GM19035 (cell line): Measurements from ENCODE around the gene ZSWIM7.

Experiments
- ATAC-seq: cut with Tn5 transposase; IDR thresholded peaks from one replicate; pipeline ENCODE4 v1.9.1; 2021; ENCODE audit not compliant: unreplicated experiment

ZSWIM7 gene

GRCh38 chr17:15999141-15999973 is at the start of gene ZSWIM7, which contains the start of gene TTC19:
ZSWIM7 (minus strand) TSS chr17:15999704; CDS start chr17:15999594, 110 bp downstream.
TTC19 (plus strand) TSS chr17:15999824; CDS start chr17:15999849, 25 bp downstream.
- peak; percentile 92 for ATAC-seq

- no peak for ATAC-seq
These were observed 49.4 kb upstream of the ZSWIM7 start for GRCh38 chr17:16048811-16049449.

- ATAC-seq, result no peak
These were observed 47.5 kb upstream of the ZSWIM7 start for GRCh38 chr17:16046966-16047365.

DNA sequence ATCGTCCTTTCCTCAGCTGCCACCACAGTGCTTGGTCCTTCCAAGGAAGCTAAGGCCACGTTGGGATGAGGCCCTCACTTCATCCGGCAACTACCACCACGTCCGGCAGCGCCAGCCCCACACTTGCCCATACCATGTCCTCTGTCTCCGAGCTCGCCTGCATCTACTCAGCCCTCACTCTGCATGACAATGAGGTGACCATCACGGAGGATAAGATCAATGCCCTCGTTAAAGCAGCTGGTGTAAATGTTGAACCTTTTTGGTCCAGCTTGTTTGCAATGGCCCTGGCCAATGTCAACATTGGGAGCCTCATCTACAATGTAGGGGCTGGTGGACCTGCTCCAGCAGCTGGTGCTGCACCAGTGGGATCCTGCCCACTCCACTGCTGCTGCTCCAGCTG is 45.0 kb upstream of the ZSWIM7 start:
- ATAC-seq, result no peak

- no peak for ATAC-seq
These were observed 41.3 kb upstream of the ZSWIM7 start for GRCh38 chr17:16040710-16041251.

DNA sequence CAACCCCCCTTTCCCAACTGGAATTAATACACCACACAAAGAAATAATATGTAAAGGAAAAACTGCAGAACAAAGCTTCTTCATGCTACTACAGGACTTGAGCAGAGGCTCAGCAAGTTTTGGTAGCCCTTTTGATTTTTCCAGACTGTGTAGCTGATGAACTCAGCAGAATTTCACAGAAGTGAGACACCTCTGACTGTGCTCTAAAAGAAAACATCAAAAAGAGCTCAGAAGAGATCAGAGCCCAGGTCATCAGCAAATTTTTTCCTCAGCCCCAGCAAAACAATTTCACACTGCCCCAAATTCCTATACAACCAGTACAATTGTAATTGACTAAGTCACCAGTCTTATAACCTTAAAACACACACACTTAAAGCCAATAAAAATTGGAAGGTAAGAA is 38.1 kb upstream of the ZSWIM7 start:
- no peak for ATAC-seq

DNA sequence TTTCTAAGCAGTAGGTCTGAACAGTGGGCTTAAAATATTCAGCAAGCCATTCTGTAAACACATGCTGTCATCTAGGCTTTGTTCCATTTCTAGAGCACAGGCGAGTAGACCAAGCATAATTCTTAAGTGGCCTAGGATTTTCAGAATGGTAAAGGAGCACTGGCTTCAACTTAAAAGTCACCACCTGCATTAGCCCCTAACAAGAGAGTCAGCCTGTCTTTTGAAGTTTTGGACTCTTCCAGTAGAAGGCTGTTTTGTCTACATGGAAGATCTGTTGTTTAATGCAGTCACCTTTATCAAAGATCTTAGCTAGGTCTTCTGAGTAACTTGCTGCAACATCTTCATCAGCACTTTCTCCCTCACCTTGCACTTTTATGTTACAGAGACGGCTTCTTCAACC is 36.8 kb upstream of the ZSWIM7 start:
- no peak for ATAC-seq

- no peak for ATAC-seq
These were observed 34.3 kb upstream of the ZSWIM7 start for GRCh38 chr17:16033729-16034349.

DNA sequence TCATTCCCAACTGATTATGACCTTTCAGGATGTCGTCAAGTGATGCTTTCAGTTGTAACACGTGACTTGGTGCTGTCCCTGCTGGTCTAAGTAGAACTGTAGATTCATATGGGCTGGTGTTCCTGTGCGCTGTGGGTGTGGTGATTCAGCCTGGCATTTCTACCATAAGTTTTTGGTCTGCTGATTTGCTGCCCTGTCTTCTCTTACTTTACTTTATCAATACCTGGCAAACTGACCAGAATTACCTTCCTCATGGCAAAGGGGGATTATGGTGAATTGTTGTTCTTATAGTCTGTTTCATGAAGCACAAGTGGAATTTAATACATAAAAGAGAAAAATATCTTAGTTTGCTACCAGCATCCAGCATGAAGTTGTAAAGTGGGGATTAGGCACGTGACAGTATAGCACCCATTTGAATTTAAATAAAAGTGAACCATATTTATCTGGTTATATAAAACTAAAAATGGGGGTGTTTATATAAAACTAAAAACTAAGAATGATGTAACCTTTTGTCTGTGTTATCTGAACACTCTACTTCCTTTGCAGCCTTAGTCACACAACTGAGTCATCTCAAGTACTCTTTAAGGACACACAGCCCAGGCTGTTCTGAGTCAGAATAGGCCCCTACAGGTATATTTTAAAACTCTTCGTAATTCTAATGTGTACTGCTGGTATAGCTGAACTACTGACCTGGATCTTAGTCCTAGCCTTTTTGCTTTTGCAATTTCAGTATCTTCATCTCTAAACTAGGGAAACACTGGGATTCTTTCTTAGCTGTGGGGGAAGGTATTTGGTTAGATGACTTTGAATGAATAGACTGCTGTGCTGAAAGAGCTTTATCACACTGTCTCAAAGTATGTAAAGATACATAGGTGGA is 28.4 kb upstream of the ZSWIM7 start:
- peak; percentile 78 for ATAC-seq

DNA sequence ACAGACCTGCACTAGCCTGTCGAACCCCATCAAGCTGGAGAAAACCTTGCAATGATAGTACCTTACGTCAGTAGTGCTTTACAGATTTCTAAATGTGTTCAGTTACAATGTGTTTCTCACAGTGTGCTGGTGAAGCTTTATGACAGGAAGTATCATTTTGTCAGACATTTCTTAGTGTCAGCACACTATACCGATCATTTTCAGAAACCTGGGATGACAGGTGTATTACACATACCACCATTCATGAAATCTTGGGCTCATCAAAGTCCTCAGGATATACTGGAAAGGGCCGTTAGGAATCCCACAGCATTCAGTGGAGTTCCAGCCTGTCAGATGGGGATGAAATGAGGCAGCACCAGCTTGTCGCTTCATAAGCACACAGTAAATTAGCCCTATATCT is 27.4 kb upstream of the ZSWIM7 start:
- ATAC-seq, result no peak

GRCh38 chr17:16025202-16025601 is 25.7 kb upstream of the ZSWIM7 start:
- no peak for ATAC-seq

DNA sequence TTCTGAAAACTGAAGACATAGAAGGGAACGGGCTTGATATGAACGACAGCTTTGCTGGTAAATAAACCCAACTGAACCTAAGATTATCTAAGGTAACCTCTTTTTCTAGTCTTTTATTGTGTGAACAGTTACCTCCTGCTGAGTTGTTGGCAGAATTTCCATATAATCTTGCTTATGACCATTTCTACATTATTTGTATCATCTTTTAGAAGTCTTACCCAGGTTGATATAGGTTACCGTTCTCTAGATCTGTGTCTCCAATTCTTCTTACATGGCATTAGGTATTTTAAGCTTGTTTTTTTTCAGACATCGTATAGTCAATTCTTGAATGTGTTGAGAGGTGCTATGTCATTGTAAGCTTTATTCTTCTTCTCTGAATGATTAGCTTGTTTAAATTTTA is 24.4 kb upstream of the ZSWIM7 start:
- no peak for ATAC-seq

DNA sequence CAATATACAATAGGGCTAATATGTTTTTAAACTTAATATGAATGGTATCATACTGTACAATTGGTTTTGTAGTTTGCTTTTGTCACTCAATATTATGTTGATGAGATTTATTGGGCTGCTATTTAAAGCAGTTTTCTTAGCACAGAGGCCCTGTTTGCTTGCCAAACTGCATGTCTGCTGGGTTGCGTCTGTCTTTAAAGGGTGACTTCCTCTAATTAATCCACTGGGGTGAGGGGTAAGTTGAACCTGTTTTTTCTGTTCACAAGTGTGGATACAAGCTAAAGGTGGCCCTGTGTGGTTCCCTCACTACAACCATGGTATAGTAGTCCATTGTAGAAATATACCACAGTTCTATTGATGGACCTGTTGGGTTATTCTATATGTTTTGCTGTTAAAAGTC is 19.8 kb upstream of the ZSWIM7 start:
- no peak for ATAC-seq

GRCh38 chr17:16013943-16014407 is 14.5 kb upstream of the ZSWIM7 start:
- ATAC-seq, result no peak

GRCh38 chr17:16007439-16007838 is 7.9 kb upstream of the ZSWIM7 start:
- ATAC-seq, result no peak

GRCh38 chr17:16005636-16006035 is 6.1 kb upstream of the ZSWIM7 start:
- ATAC-seq, result no peak

DNA sequence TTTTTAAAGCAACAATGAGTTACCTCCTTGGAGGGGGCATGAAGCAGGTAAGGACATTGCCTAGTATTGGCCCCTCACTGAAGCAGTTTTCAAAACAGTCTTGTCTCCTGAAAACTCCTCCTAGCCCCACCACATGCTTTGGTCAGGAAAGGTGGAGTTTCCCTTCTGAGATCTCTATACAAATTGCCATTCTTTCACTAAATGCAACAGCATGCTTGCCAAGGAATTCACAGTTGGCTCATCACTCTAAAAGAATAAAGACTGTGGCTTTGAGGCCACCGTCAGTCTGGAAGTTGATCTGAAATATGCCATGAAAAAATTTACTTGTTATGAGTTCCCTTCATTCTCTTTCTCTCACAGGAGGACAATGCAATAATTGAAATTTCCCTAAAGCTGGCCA is 4.3 kb upstream of the ZSWIM7 start:
- ATAC-seq, result no peak

GRCh38 chr17:16002708-16003260 is 3.3 kb upstream of the ZSWIM7 start:
- no peak for ATAC-seq

- ATAC-seq, result no peak
These were observed 1.9 kb upstream of the ZSWIM7 start for GRCh38 chr17:16001226-16001897.
